Naive thymus-derived CD4-positive, alpha-beta T cell (primary cell): Measurements from ENCODE around the gene ABCA1. TPM values are rescaled to one million over a fixed set of nuclear protein-coding genes. Genes with fewer than 3 reads are reported as not detected.

ENCODE experiments used
- ATAC-seq: fragments of 150-1000 bp; cut with Tn5 transposase; 2 replicates; pipeline ENCODE4 v1.10.0; 2021; ENCODE audit warnings: mild to moderate bottlenecking, moderate library complexity
- CTCF ChIA-PET: fragments of 350-600 bp; sonication (Branson Sonifier 250); formaldehyde crosslinking; loops from one replicate; lab custom pipeline; 2021; ENCODE audit warnings: antibody characterized with exemption; lab: Charles Lee
- POLR2A ChIA-PET: fragments of 350-600 bp; sonication (Branson Sonifier 250); formaldehyde crosslinking; loops from one replicate; lab custom pipeline; 2021; ENCODE audit warnings: antibody characterized with exemption, inconsistent platforms; lab: Charles Lee
- DNase-seq, 9 donors: peaks; one replicate each; pipeline versions ENCODE4 v3.0.0 to v3.0.0-alpha.2; 2020 to 2022; ENCODE audit warnings: mixed read lengths in 1 of 9
- H3K27ac ChIP-seq: one replicate; pipeline ENCODE4 v1.7.0; 2013; ENCODE audit warnings: mild to moderate bottlenecking, low read depth, low read length, moderate library complexity
- H3K27me3 ChIP-seq, 2 donors: one replicate each; pipeline ENCODE4 v1.7.0; 2013; ENCODE audit warnings: low read length in 2 of 2, mild to moderate bottlenecking in 2 of 2, moderate library complexity in 2 of 2; ENCODE audit not compliant: control insufficient read depth in 2 of 2, insufficient read depth in 2 of 2
- H3K36me3 ChIP-seq, 3 experiments: 1 replicate in 2 of 3; 2 replicates in 1 of 3; pipeline ENCODE4 v1.7.0; 2013; ENCODE audit warnings: low read length in 3 of 3, mild to moderate bottlenecking in 3 of 3, moderate library complexity in 1 of 3; ENCODE audit not compliant: insufficient read depth in 3 of 3, control insufficient read depth in 2 of 3
- H3K4me1 ChIP-seq, 2 donors: one replicate each; pipeline ENCODE4 v1.7.0; 2013; ENCODE audit warnings: low read length in 2 of 2, mild to moderate bottlenecking in 2 of 2, moderate library complexity in 1 of 2; ENCODE audit not compliant: control insufficient read depth in 2 of 2, insufficient read depth in 2 of 2
- H3K4me3 ChIP-seq: 2 replicates; pipeline ENCODE4 v1.7.0; 2013; ENCODE audit warnings: mild to moderate bottlenecking, low read length
- H3K9me3 ChIP-seq, 3 experiments: 1 replicate in 2 of 3; 2 replicates in 1 of 3; pipeline ENCODE4 v1.7.0; 2013; ENCODE audit warnings: low read length in 3 of 3; ENCODE audit not compliant: control insufficient read depth in 2 of 3
- H3K27ac Mint-ChIP-seq, 9 donors: one replicate each; pipeline ENCODE4 v1.8.0; 2020 to 2022; ENCODE audit warnings: mixed read lengths in 9 of 9, mild to moderate bottlenecking in 8 of 9, moderate library complexity in 5 of 9, inconsistent platforms in 2 of 9
- H3K27me3 Mint-ChIP-seq, 5 donors: one replicate each; pipeline ENCODE4 v1.8.0; 2021 to 2022; ENCODE audit warnings: mixed read lengths in 5 of 5, mild to moderate bottlenecking in 1 of 5
- H3K36me3 Mint-ChIP-seq, 5 donors: one replicate each; pipeline ENCODE4 v1.8.0; 2020 to 2022; ENCODE audit warnings: mixed read lengths in 5 of 5, mild to moderate bottlenecking in 3 of 5, inconsistent platforms in 1 of 5
- H3K4me1 Mint-ChIP-seq, 7 donors: one replicate each; pipeline ENCODE4 v1.8.0; 2020 to 2022; ENCODE audit warnings: mixed read lengths in 7 of 7, mild to moderate bottlenecking in 3 of 7, inconsistent platforms in 1 of 7
- H3K4me3 Mint-ChIP-seq, 10 donors: one replicate each; pipeline ENCODE4 v1.8.0; 2020 to 2022; ENCODE audit warnings: mild to moderate bottlenecking in 10 of 10, mixed read lengths in 10 of 10, moderate library complexity in 6 of 10, inconsistent platforms in 2 of 10
- H3K9me3 Mint-ChIP-seq, 11 donors: one replicate each; pipeline ENCODE4 v1.8.0; 2020 to 2022; ENCODE audit warnings: mixed read lengths in 11 of 11, mild to moderate bottlenecking in 4 of 11, inconsistent platforms in 1 of 11, moderate library complexity in 1 of 11
- intact Hi-C, 2 donors: fragments of 100-400 bp; cut with micrococcal nuclease; formaldehyde crosslinking; loops; one replicate each; pipeline ENCODE4 v1.15.1; 2023
- polyA plus RNA-seq, 2 donors: library from polyadenylated mRNA; unstranded; fragments of 300-500 nt; fragmentation: Illumina TruSeq; gene quantifications; one replicate each; pipeline ENCODE4 v1.2.3, GENCODE V29; 2021
- total RNA-seq, 6 experiments: library from RNA in 5 of 6; stranded (reverse) in 5 of 6; gene quantifications; 1 replicate in 5 of 6; 2 replicates in 1 of 6; pipeline ENCODE4 v1.2.3 and lab custom pipeline; 2021 to 2026

ABCA1 gene
- total and polyA plus RNA-seq, 7 experiments from 2014 or later = 0.25 to 19.4 (median 1.0) TPM

DNA sequence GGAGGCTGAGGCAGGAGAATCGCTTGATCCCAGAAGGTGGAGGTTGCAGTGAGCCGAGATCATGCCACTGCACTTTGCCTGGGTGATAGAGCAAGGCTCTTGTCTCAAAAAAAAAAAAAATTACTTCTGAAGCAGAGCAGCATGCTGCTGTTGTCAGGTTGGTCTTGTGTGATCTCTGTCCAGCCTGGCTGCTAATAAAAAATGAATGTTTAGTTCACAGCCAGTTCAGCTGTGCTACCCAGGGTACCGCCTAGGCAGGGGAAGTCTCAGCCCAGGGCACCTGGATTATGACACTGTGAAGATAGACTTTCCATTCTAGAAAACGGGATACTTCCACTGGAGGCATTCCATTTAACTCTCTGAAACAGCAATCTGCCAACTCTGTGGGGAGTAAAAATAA is 23.5 kb upstream of the ABCA1 start:
- Mint-ChIP-seq H3K27ac (no peak overlapping the region), H3K4me3 (no peak overlapping the region), H3K36me3 (no peaks in the 10 kb centered on the region), H3K9me3 (no peaks in the 10 kb centered on the region), H3K4me1 (peaks cover 0 to 4% (median 0%) of the 10 kb centered on the region in 7 donors), H3K27me3 (no peaks in the 10 kb centered on the region)
- Histone ChIP-seq H3K36me3 (no peaks in the 10 kb centered on the region), H3K9me3 (no peaks in the 10 kb centered on the region), H3K27ac (no peak overlapping the region), H3K4me3 (no peak overlapping the region), H3K27me3 (no peaks in the 10 kb centered on the region), H3K4me1 (no peaks in the 10 kb centered on the region)
- ATAC-seq (no peak), DNase-seq (no peak)
- ChIA-PET CTCF (no interaction called here), POLR2A (no interaction called here)
- intact Hi-C loops = no loop called here

GRCh38 chr9:104950838-104951237 is 22.9 kb upstream of the ABCA1 start:
- no peak overlapping the region for H3K27ac Mint-ChIP-seq
- Histone ChIP-seq H3K4me1 (no peaks in the 10 kb centered on the region), H3K27ac (no peak overlapping the region), H3K27me3 (no peaks in the 10 kb centered on the region), H3K9me3 (no peaks in the 10 kb centered on the region), H3K36me3 (no peaks in the 10 kb centered on the region), H3K4me3 (no peak overlapping the region)
- H3K4me3 Mint-ChIP-seq = no peak overlapping the region
- ATAC-seq (no peak), DNase-seq (no peak)
- ChIA-PET CTCF (no interaction called here), POLR2A (no interaction called here)
- no peaks in the 10 kb centered on the region for H3K27me3 Mint-ChIP-seq
- no peaks in the 10 kb centered on the region for H3K36me3 Mint-ChIP-seq
- H3K9me3 Mint-ChIP-seq = no peaks in the 10 kb centered on the region
- intact Hi-C loops = no loop called here
- H3K4me1 Mint-ChIP-seq = peaks cover 0 to 4% (median 0%) of the 10 kb centered on the region in 7 donors

GRCh38 chr9:104948277-104948676 is 20.3 kb upstream of the ABCA1 start:
- peaks cover 0 to 4% (median 0%) of the 10 kb centered on the region in 7 donors for H3K4me1 Mint-ChIP-seq
- H3K9me3 ChIP-seq = no peaks in the 10 kb centered on the region
- no peaks in the 10 kb centered on the region for H3K36me3 Mint-ChIP-seq
- no peak overlapping the region for H3K4me3 ChIP-seq
- CTCF ChIA-PET = no interaction called here
- no peaks in the 10 kb centered on the region for H3K4me1 ChIP-seq
- H3K27ac ChIP-seq = no peak overlapping the region
- no peaks in the 10 kb centered on the region for H3K36me3 ChIP-seq
- ATAC-seq (no peak), DNase-seq (no peak)
- POLR2A ChIA-PET = no interaction called here
- intact Hi-C loops = no loop called here
- no peak overlapping the region for H3K4me3 Mint-ChIP-seq
- no peaks in the 10 kb centered on the region for H3K27me3 ChIP-seq
- no peaks in the 10 kb centered on the region for H3K9me3 Mint-ChIP-seq
- no peaks in the 10 kb centered on the region for H3K27me3 Mint-ChIP-seq
- H3K27ac Mint-ChIP-seq = no peak overlapping the region

GRCh38 chr9:104944871-104945270 is 16.9 kb upstream of the ABCA1 start:
- Histone ChIP-seq H3K4me1 (no peaks in the 10 kb centered on the region), H3K9me3 (no peaks in the 10 kb centered on the region), H3K27me3 (no peaks in the 10 kb centered on the region), H3K27ac (no peak overlapping the region), H3K36me3 (no peaks in the 10 kb centered on the region), H3K4me3 (no peak overlapping the region)
- no peaks in the 10 kb centered on the region for H3K9me3 Mint-ChIP-seq
- ATAC-seq (no peak), DNase-seq (no peak)
- no peaks in the 10 kb centered on the region for H3K36me3 Mint-ChIP-seq
- intact Hi-C loops = no loop called here
- H3K27me3 Mint-ChIP-seq = peaks cover 0 to 2% (median 0%) of the 10 kb centered on the region in 5 donors
- H3K27ac Mint-ChIP-seq = no peak overlapping the region
- ChIA-PET CTCF (no interaction called here), POLR2A (no interaction called here)
- H3K4me1 Mint-ChIP-seq = peaks cover 0 to 14% (median 0%) of the 10 kb centered on the region in 7 donors
- H3K4me3 Mint-ChIP-seq = no peak overlapping the region

DNA sequence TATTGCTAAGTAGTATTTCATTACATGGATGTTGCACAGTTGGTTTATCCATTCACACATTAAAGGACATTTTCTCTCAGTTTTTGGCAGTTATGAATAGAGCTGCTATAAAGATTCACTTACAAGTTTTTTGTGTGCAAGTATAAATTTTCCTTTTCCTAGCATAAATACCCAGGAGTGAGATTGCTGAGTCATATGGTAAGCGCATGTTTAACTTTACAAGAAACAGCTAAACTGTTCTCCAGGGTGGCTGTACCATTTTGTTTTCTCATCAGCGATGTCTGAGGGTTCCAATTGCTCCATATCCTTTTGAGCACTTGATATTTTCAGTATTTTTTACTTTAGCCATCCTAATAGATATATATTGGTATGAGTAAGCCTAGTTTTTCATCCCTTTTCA is 16.4 kb upstream of the ABCA1 start:
- Mint-ChIP-seq H3K27me3 (peaks cover 0 to 2% (median 0%) of the 10 kb centered on the region in 5 donors), H3K4me3 (no peak overlapping the region), H3K27ac (no peak overlapping the region), H3K9me3 (no peaks in the 10 kb centered on the region), H3K36me3 (no peaks in the 10 kb centered on the region), H3K4me1 (peaks cover 0 to 14% (median 0%) of the 10 kb centered on the region in 7 donors)
- Histone ChIP-seq H3K36me3 (no peaks in the 10 kb centered on the region), H3K27ac (no peak overlapping the region), H3K4me1 (no peaks in the 10 kb centered on the region), H3K9me3 (no peaks in the 10 kb centered on the region), H3K4me3 (no peak overlapping the region), H3K27me3 (no peaks in the 10 kb centered on the region)
- intact Hi-C loops = no loop called here
- ChIA-PET CTCF (no interaction called here), POLR2A (no interaction called here)
- no peak for DNase-seq
- no peak for ATAC-seq

DNA sequence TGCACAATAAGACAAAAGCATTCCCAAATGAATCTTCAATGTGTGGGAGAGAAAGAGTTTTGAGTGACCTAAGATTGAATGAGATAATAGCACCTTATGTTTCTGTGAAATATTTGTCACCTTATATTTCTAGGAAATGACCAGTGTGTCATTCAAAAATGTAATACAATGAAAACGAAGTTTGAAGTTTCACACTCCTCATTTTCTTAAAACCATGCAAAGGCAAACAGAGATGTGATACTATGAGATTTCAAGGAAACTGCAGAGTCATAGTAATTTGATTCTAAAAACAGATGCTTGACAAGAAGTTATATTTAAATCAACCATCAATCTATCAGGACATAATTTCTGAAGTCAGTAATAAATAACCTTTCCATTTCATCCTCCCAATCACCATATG is 13.6 kb upstream of the ABCA1 start:
- H3K9me3 ChIP-seq = no peaks in the 10 kb centered on the region
- Mint-ChIP-seq H3K27me3 (peaks cover 0 to 2% (median 0%) of the 10 kb centered on the region in 5 donors), H3K27ac (no peak overlapping the region), H3K4me3 (no peak overlapping the region), H3K9me3 (no peaks in the 10 kb centered on the region), H3K4me1 (peaks cover 0 to 10% (median 0%) of the 10 kb centered on the region in 7 donors), H3K36me3 (no peaks in the 10 kb centered on the region)
- H3K27ac ChIP-seq = no peak overlapping the region
- intact Hi-C loops = no loop called here
- ChIA-PET CTCF (no interaction called here), POLR2A (no interaction called here)
- H3K27me3 ChIP-seq = no peaks in the 10 kb centered on the region
- H3K36me3 ChIP-seq = no peaks in the 10 kb centered on the region
- no peak for ATAC-seq
- no peak overlapping the region for H3K4me3 ChIP-seq
- no peaks in the 10 kb centered on the region for H3K4me1 ChIP-seq
- DNase-seq = no peak

DNA sequence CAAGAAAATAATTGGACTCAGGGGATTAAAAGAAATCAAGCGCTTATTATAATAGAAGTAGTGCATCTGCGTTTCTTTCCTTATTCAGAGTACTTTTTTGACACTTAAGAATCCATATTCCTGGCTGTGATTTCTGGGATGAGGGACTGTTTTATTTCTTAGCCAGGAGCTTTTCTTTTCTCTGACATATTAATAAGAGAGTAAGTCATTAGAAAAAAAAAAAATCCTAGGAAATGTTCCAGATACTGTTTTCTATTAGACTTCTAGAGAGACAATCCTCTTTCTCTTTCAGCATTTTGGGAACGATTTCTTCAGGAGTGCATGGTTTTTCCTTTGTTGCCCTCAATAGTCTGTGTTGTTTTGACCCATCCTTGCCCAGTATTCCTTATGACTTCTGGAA is 8.3 kb upstream of the ABCA1 start:
- H3K4me3 ChIP-seq = no peak overlapping the region
- no peaks in the 10 kb centered on the region for H3K4me1 ChIP-seq
- CTCF ChIA-PET = no interaction called here
- Mint-ChIP-seq H3K9me3 (peaks cover 0 to 5% (median 0%) of the 10 kb centered on the region in 11 donors), H3K4me1 (peaks cover 0 to 13% (median 6%) of the 10 kb centered on the region in 7 donors), H3K36me3 (no peaks in the 10 kb centered on the region), H3K27ac (no peak overlapping the region), H3K4me3 (no peak overlapping the region), H3K27me3 (peaks cover 0 to 6% (median 0%) of the 10 kb centered on the region in 5 donors)
- intact Hi-C loops = no loop called here
- ATAC-seq (no peak), DNase-seq (no peak)
- H3K27me3 ChIP-seq = no peaks in the 10 kb centered on the region
- no peaks in the 10 kb centered on the region for H3K9me3 ChIP-seq
- no peak overlapping the region for H3K27ac ChIP-seq
- H3K36me3 ChIP-seq = no peaks in the 10 kb centered on the region
- POLR2A ChIA-PET = no interaction called here
